Nephron progenitor cell (in vitro differentiated cells): Measurements from ENCODE around the gene DGKI.

Experiments used
- DNase-seq: peaks from one replicate; pipeline ENCODE4 v3.0.0; 2021
- H3K27ac Mint-ChIP-seq: 2 replicates; pipeline ENCODE4 v1.8.0; 2021; ENCODE audit warnings: mild to moderate bottlenecking, moderate library complexity, mixed read lengths
- H3K27me3 Mint-ChIP-seq: 2 replicates; pipeline ENCODE4 v1.8.0; 2021; ENCODE audit warnings: mild to moderate bottlenecking, low read depth, mixed read lengths; ENCODE audit not compliant: poor library complexity
- H3K36me3 Mint-ChIP-seq: 2 replicates; pipeline ENCODE4 v1.8.0; 2021; ENCODE audit warnings: low read depth, mixed read lengths
- H3K4me1 Mint-ChIP-seq: 2 replicates; pipeline ENCODE4 v1.8.0; 2021; ENCODE audit warnings: mixed read lengths
- H3K4me3 Mint-ChIP-seq: 2 replicates; pipeline ENCODE4 v1.8.0; 2021; ENCODE audit warnings: mild to moderate bottlenecking, moderate library complexity, mixed read lengths
- H3K9me3 Mint-ChIP-seq: 2 replicates; pipeline ENCODE4 v1.8.0; 2021; ENCODE audit warnings: mild to moderate bottlenecking, moderate library complexity, mixed read lengths
- TF ChIP-seq, protein P1 (sequence below): fragments of 200-600 bp; sonication (generic); IDR thresholded peaks from 2 replicates; pipeline ENCODE4 v1.5.0; 2021; ENCODE audit warnings: antibody characterized with exemption

Gene DGKI

DNA sequence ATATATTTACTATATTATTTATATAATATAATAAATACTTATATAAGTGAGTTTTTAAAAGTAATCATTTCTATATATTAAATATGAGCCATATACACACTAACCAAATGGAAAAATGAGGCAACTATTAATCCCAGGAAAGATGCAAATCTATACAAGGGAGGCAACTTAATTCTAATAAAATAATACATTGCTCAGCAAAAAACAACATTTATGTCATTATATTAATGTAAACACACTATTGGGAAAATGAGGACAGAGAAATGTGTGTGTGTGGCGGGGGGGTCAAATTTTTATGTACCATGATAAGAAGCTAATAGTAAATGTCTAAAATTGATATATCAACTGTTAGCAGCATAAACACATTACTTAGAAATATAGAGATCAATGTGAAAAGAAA lies 23.3 kb upstream of the DGKI start:
- H3K27ac Mint-ChIP-seq = no peak overlapping the region
- peaks cover 81% of the 10 kb centered on the region for H3K36me3 Mint-ChIP-seq

DNA sequence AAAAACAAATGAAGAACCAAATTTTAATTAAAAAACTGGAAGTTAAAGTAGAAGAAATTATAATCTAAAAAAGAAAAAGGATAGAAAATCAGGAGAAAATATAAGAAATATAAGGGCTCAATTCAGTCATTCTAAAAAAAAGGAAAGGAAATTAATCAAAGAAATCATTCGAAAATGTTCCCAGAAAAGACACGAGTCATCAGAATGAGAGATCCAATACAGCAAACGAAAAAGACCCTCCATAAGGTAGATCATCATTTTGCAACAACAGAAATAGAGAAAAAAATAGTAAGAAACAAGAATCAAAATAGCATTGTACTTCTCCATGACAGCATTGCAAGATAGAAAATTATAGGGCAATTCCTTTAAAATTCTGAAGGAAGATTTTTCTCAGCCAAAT lies 22.5 kb upstream of the DGKI start:
- no peak for DNase-seq
- peaks cover 11% of the 10 kb centered on the region for H3K4me1 Mint-ChIP-seq
- H3K27ac Mint-ChIP-seq = no peak overlapping the region
- H3K27me3 Mint-ChIP-seq = no peaks in the 10 kb centered on the region
- H3K36me3 Mint-ChIP-seq = peaks cover 82% of the 10 kb centered on the region
- H3K4me3 Mint-ChIP-seq = no peak overlapping the region
- H3K9me3 Mint-ChIP-seq = peaks cover 39% of the 10 kb centered on the region
- TF ChIP-seq, protein P1, sequence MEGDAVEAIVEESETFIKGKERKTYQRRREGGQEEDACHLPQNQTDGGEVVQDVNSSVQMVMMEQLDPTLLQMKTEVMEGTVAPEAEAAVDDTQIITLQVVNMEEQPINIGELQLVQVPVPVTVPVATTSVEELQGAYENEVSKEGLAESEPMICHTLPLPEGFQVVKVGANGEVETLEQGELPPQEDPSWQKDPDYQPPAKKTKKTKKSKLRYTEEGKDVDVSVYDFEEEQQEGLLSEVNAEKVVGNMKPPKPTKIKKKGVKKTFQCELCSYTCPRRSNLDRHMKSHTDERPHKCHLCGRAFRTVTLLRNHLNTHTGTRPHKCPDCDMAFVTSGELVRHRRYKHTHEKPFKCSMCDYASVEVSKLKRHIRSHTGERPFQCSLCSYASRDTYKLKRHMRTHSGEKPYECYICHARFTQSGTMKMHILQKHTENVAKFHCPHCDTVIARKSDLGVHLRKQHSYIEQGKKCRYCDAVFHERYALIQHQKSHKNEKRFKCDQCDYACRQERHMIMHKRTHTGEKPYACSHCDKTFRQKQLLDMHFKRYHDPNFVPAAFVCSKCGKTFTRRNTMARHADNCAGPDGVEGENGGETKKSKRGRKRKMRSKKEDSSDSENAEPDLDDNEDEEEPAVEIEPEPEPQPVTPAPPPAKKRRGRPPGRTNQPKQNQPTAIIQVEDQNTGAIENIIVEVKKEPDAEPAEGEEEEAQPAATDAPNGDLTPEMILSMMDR = no peak

More for the DNA sequence above, 23.3 kb upstream of the DGKI start:
- Mint-ChIP-seq H3K4me1 (peaks cover 17% of the 10 kb centered on the region), H3K4me3 (no peak overlapping the region), H3K27me3 (no peaks in the 10 kb centered on the region), H3K9me3 (peaks cover 36% of the 10 kb centered on the region)
- DNase-seq = no peak
- TF ChIP-seq, protein P1 = no peak

- peaks cover 39% of the 10 kb centered on the region for H3K9me3 Mint-ChIP-seq
- DNase-seq = no peak
- H3K27ac Mint-ChIP-seq = no peak overlapping the region
- no peak overlapping the region for H3K4me3 Mint-ChIP-seq
- H3K4me1 Mint-ChIP-seq = no peaks in the 10 kb centered on the region
- H3K36me3 Mint-ChIP-seq = peaks cover 79% of the 10 kb centered on the region
- TF ChIP-seq, protein P1 = no peak
- no peaks in the 10 kb centered on the region for H3K27me3 Mint-ChIP-seq
Observed at GRCh38 chr7:137867289-137867688, 20.5 kb upstream of the DGKI start.

GRCh38 chr7:137865764-137866163 lies 19.0 kb upstream of the DGKI start:
- Mint-ChIP-seq H3K4me1 (no peaks in the 10 kb centered on the region), H3K27ac (no peak overlapping the region), H3K4me3 (no peak overlapping the region), H3K9me3 (peaks cover 39% of the 10 kb centered on the region), H3K27me3 (no peaks in the 10 kb centered on the region), H3K36me3 (peaks cover 75% of the 10 kb centered on the region)
- TF ChIP-seq, protein P1 = no peak
- no peak for DNase-seq

DNA sequence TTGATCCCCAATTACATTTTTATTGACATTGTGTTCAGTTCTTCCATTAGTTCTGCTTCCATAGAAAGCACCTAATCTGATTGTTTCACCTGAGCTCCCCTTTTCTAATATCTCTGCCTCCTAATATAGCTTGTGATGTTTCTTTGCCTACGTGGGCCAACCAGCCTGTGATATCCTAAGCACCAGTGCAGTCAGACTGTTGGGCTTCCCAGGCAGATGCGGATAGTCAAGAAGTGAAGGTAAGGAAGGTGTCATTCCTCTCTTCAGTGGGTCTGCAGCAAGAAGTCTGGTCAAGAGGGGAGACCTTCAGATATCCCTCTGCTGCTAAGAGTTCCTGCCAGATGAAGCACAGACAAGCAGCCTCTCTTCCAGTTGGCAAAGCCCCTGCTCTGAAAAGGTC lies 16.2 kb upstream of the DGKI start:
- H3K27ac Mint-ChIP-seq = no peak overlapping the region
- H3K9me3 Mint-ChIP-seq = peaks cover 25% of the 10 kb centered on the region
- DNase-seq = no peak
- peaks cover 52% of the 10 kb centered on the region for H3K36me3 Mint-ChIP-seq
- TF ChIP-seq, protein P1 = no peak
- no peak overlapping the region for H3K4me3 Mint-ChIP-seq
- H3K4me1 Mint-ChIP-seq = no peaks in the 10 kb centered on the region
- H3K27me3 Mint-ChIP-seq = no peaks in the 10 kb centered on the region

DNA sequence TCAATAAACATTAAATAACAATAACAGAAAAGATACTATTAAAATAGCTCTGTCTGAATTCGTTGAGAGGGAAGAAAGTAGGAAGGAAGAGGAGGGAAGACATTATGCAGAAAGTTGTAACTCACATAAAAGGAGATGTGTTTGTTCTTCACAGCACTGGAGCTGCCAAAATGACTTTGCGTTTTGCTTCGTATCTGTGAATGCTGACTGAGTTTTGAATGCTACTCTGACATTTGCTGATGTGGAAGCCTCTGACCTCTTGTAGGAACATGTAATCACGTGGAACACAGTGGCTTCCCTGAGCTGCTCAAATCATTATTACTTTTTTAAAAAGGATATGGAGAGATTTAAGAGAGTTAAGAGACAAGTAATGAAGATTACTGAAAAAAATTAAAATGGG lies 15.6 kb upstream of the DGKI start:
- Mint-ChIP-seq H3K9me3 (peaks cover 22% of the 10 kb centered on the region), H3K4me3 (no peak overlapping the region), H3K27me3 (no peaks in the 10 kb centered on the region), H3K27ac (no peak overlapping the region), H3K4me1 (no peaks in the 10 kb centered on the region), H3K36me3 (peaks cover 46% of the 10 kb centered on the region)
- TF ChIP-seq, protein P1 = no peak
- DNase-seq = no peak
